GM19193 (cell line): ENCODE results near the gene DPYSL4.

Experiments
- POLR2A ChIP-seq: IDR thresholded peaks from 4 replicates; pipeline ENCODE4 v1.6.1; 2011; ENCODE audit not compliant: insufficient read depth, insufficient read length; ENCODE audit errors: extremely low read depth

DPYSL4 gene

GRCh38 chr10:132167976-132168375 lies 18.8 kb upstream of the DPYSL4 start:
- no peak for TF ChIP-seq POLR2A

DNA sequence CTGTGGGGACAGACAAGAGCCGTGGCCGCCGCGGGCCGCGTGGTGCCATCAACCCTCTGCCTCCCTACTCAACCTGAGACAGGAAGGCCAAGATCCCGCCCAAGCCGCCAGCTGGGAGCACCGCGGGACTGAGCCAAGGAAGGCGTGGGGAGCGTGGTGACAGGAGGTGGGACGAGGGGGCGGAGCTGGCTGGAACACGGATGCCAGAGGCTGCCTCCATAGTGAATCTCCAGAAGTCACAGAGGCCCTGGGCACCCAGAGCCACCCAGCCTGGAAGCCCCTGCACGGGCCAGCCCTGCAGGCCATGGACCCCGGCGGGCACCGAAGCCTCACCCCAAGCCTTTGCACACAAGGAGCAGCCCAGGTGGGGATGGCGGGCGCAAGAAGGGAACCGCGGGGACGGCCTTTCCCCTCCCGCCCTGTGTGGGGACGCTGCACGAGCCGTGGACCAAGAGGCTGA lies 18.1 kb upstream of the DPYSL4 start:
- TF ChIP-seq POLR2A = no peak

DNA sequence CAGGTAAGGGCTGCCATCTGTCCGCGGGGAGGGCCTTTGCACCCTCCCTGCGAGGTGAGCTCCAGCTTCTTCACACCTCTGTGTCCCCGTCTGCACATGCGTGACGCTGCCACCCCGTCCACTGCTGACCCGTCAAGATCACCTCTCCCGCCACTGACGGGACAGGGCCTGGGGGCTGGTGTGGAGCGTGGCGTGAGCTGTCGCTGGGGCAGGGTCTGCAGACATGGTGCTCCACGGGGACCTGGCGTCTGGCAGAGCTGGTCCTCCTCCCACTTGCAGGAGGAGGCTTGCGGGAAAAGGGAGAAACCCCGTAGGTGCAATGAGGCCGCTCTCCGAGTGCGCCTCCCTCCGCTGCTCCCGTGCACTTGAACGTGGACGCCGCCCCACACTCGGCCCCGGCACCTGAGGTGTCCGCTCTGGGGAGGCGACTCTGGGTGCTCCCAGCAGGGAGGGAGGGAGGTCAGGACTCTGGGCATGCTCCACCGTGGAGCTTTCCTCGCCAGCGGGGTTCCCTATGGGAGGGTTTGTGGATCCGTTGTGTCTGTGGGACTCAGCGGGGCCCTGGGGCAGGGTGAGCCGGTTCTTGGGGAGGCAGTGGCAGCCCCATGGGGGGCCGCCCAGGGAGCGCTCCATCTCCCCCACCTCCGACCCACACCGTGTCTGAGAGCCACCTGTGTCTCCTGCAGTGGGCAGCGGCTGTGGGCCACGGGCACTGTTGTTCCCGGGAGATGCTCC lies 17.6 kb upstream of the DPYSL4 start:
- TF ChIP-seq POLR2A = no peak

- no peak for TF ChIP-seq POLR2A
These were observed 16.8 kb upstream of the DPYSL4 start for GRCh38 chr10:132169766-132170560.

DNA sequence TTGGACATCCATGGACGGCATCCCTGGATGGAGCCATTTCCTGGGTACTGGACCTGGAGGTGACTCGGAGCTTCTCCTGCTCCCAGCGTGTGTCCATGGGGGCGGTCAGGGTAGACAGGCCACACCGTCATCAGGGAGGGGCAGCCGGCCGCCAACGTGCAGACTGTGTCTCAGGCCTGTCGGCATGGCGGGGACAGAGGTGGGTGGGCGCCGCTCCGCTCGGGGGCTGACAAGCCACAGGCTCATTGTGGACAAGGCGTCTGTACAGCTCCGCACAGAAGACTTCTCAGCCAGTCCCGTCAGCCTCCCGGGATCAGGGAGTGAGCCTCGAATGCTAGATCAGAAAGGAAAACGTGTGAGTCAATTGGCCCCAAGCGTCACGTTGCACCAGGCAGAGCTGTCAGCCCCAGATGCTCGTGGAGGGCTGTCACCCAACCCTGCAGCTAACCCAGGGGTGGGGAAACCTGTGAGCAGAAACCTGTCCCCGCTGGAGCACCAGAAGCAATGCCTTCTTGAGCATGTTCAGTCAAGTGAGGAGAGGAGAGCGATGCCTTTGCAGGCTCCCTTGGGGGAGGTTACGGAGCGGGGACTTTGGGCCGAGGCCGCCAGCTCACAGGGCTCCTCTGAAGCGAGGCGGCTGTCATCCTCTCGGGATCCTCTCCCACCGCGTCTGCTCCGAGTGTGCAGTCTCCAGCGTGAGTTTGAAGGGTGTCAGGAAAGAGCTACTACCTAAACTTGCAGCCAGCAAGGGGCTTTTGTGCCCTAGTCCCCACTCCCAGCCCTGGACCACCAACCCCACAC lies 16.0 kb upstream of the DPYSL4 start:
- no peak for TF ChIP-seq POLR2A

- TF ChIP-seq POLR2A = no peak
These were observed 14.4 kb upstream of the DPYSL4 start for GRCh38 chr10:132172091-132173066.

DNA sequence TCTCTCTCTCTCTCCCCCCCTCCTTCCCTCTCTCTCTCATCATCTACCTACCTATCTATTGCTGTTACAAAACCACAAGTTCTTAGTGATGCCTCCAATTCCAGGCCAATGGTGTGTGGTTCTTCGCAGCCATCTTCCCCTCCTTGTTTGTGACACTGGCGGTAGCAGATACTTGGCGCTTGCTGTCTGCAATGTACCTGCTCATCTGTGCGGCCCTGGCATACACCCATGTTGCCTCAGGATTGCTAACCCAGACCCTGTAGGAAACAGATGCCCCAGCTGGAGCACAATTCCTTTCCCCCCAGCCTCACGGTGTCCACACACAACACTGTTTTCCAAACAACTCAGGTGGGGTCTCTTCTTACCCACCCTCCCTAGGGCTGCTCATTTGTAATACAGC lies 13.6 kb upstream of the DPYSL4 start:
- no peak for TF ChIP-seq POLR2A

DNA sequence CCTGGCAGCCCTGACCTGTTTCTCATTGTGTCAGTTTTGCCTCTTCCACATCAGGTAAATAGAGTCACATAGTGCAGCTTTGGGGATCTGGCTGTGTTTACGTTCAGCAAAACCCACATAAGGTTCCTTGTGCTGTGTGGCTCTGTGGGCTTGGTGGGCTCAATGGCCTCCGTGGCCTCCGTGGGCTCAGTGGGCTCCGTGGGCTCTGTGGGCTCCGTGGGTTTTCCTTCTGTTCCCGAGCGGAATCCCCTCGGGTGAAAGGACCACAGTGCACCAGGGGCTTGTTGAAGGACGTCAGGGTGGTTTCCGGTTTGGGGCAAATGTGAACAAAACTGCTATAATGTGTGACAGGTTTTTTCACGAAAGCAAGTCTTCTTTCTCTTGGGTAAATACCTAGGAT lies 12.5 kb upstream of the DPYSL4 start:
- no peak for TF ChIP-seq POLR2A

GRCh38 chr10:132175408-132175807 lies 11.3 kb upstream of the DPYSL4 start:
- TF ChIP-seq POLR2A = no peak

GRCh38 chr10:132175907-132176581 lies 10.7 kb upstream of the DPYSL4 start:
- TF ChIP-seq POLR2A = no peak

DNA sequence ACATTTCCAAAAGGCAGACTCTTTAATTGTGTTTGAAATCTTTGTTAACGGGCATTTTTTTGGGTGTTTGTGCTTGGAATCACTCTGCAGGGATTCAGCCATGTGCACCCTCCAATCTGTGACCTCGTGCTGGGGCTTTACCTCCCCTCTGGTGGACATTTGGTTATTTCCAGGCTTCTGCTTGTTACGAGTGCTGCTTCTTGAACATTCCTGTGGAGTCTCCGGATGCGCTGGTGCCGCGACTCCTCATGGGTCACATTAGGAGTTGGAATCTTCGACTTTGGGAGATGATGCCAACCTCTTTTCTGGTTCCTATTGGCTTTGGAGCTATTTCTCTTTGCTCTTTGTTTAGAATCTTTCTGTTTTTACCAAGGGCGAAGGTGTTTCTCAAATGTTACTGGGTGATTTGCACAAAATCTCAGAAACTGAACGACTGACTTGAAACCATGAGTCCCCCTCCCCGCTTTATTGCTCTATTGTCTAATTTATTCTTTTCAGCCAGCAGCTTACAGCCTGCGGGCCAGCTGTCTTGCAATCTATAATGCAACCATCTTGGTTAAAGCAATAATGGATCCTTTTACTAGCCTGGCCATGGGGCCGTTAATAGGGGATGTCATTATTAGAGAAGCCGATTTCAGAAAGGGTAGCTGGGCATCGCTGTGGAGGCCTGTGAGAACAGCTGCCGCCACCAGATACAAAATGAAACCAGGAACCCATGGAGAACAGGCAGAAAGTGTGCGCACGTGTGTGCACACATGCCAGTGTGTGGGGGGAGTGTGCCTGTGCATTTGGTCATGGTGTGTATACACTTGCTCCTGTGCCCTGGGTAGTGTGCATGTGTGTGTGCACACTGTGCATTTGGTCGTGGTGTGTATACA lies 9.9 kb upstream of the DPYSL4 start:
- TF ChIP-seq POLR2A = no peak

GRCh38 chr10:132178046-132178445 lies 8.7 kb upstream of the DPYSL4 start:
- no peak for TF ChIP-seq POLR2A
